HG02759 (cell line): Measurements from ENCODE around the gene CA10.

Experiments used
- ATAC-seq: cut with Tn5 transposase; IDR thresholded peaks from one replicate; pipeline ENCODE4 v1.9.1; 2021; ENCODE audit warnings: mild to moderate bottlenecking, moderate library complexity; ENCODE audit not compliant: unreplicated experiment

CA10 gene

GRCh38 chr17:51611585-51611984, 546.9 kb downstream of the CA10 start:
- ATAC-seq, result no peak

- no peak for ATAC-seq
These were observed 547.7 kb downstream of the CA10 start for GRCh38 chr17:51610834-51611233.

- ATAC-seq, result no peak
These were observed 548.4 kb downstream of the CA10 start for GRCh38 chr17:51610155-51610554.

GRCh38 chr17:51608251-51608933, 550.1 kb downstream of the CA10 start:
- no peak for ATAC-seq

GRCh38 chr17:51607512-51607911, 551.0 kb downstream of the CA10 start:
- no peak for ATAC-seq

- no peak for ATAC-seq
These were observed 554.1 kb downstream of the CA10 start for GRCh38 chr17:51604299-51605020.

- ATAC-seq, result no peak
These were observed 556.8 kb downstream of the CA10 start for GRCh38 chr17:51601622-51602261.

GRCh38 chr17:51598824-51599223, 559.7 kb downstream of the CA10 start:
- no peak for ATAC-seq

- ATAC-seq, result no peak
These were observed 561.2 kb downstream of the CA10 start for GRCh38 chr17:51597345-51597744.

- no peak for ATAC-seq
These were observed 562.6 kb downstream of the CA10 start for GRCh38 chr17:51595826-51596398.

GRCh38 chr17:51590071-51590656, 568.4 kb downstream of the CA10 start:
- ATAC-seq, result no peak

GRCh38 chr17:51588063-51588462, 570.5 kb downstream of the CA10 start:
- ATAC-seq, result no peak

GRCh38 chr17:51587516-51587915, 571.0 kb downstream of the CA10 start:
- no peak for ATAC-seq

- ATAC-seq, result no peak
These were observed 572.9 kb downstream of the CA10 start for GRCh38 chr17:51585514-51586104.

GRCh38 chr17:51580869-51581268, 577.6 kb downstream of the CA10 start:
- no peak for ATAC-seq
